ENCODE data around the gene KNG1.

GRCh38 chr3:186670155-186670554 is 47.0 kb upstream of the KNG1 start:
- TF ChIP-seq CTCF (IDR thresholded peaks at IDR 0.05; ENCODE audit: extremely low read depth in 1 of 2, insufficient read depth in 1 of 2, low read depth in 1 of 2, low read length in 2 of 2) (no peak), POLR2A (IDR thresholded peaks at IDR 0.05; ENCODE audit: low read depth, low read length) (no peak), MAX (IDR thresholded peaks at IDR 0.05; ENCODE audit: insufficient read depth, insufficient read length) (no peak), GATA2 (IDR thresholded peaks at IDR 0.05; ENCODE audit: insufficient read depth, insufficient read length, low read depth, low read length) (no peak), EZH2 (IDR thresholded peaks at IDR 0.05; ENCODE audit: borderline replicate concordance, low read depth, low read length, severe bottlenecking) (no peak), POLR2AphosphoS5 (IDR thresholded peaks at IDR 0.05; ENCODE audit: insufficient read depth, low read depth, low read length) (no peak), FOS (IDR thresholded peaks at IDR 0.05; ENCODE audit: borderline replicate concordance, insufficient read depth, low read length) (no peak), MYC (IDR thresholded peaks at IDR 0.05; ENCODE audit: low read depth, low read length) (no peak), JUN (IDR thresholded peaks at IDR 0.05; ENCODE audit: borderline replicate concordance, insufficient read depth, insufficient read length, low read depth) (no peak)

Measured in endothelial cell of umbilical vein (primary cell).